OCI-M1 (cell line): ENCODE measurements around the gene NAGK.
"Not testable (repeated sequence)": the region's sequence is repeated elsewhere in the genome, so short reads cannot be mapped to it uniquely, and the experiment has no call there.

ENCODE experiments used
- DNase-seq: peaks from one replicate; lab custom pipeline; 2025; lab: John Stamatoyannopoulos, UW

Gene NAGK

DNA sequence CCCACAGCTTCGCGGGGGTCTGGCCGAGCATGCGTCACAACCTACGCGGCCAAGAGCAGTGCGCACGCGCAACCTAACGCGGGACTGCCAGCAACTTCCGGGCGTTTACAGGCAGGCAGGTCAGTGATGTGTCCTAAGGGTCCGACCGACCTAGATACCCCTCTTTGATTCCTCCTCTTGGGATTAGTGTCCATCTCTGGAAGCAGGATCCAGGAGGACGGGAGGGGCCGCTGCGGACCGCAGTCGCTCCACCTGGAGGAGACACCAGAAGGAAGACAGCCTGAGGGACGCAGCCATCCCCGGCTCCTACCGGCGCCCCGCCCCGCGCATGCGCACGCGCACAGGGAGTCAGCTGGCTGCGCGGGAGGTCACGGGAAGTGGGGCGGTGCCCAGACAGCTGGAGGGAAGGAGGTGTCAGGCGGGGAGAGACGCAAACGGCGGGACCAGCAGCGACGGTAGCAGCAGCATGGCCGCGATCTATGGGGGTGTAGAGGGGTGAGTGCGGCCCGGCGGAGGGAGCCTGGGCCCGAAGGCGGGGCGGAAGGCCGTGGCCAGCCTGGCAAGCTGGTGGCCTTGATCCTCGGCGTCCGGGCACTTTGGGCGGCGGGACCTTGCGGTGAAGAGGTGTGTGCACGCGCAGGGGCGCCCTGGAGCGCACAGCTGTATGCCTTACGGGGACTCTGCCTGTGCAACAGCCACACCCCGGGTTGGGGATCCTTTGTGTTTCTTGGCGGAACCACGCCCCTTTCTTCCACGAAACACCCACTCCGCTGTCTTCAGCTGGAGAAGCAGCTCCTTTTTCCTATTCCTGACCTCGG is at the start of gene NAGK:
Gene NAGK, plus strand, starts transcription at position 431 of the 818 bp plus-strand sequence. Its CDS starts 36 bp downstream, at position 467.
- DNase-seq: peak; percentile 95

DNA sequence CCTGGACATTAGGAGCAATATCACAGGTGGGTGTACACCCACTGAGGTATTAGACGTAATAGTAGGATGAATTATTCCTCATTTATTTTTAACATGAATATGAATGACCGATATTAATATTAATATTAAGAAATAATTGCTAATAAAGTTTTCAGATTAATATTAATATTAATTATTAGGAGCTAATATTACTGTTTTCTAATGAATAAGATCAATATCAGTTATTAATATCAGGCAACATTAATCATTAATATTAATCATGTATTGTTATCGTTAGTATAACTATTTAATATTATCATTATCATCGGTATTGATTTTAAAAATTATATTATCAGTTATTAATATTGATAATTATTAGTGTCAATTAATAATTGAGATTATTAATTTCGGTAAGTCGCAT is 48.5 kb upstream of the NAGK start:
- DNase-seq: not testable (repeated sequence)

DNA sequence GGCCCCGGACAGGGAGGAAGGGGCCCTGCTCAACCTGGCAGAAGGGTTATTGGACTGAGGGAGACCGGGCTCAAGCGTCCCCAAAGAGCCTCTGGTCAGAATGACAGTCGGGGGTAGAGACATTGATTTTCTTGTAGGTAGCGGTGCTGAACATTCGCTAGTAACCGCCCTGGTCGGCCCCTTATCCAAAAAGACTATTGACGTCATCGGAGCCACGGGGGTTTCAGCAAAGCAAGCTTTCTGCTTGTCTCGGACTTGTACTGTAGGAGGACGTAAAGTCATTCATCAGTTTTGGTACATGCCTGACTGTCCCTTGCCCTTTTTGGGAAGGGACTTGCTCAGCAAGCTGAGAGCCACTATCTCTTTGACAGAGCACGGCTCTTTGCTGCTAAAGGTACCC is 47.1 kb upstream of the NAGK start:
- DNase-seq: not testable (repeated sequence)

DNA sequence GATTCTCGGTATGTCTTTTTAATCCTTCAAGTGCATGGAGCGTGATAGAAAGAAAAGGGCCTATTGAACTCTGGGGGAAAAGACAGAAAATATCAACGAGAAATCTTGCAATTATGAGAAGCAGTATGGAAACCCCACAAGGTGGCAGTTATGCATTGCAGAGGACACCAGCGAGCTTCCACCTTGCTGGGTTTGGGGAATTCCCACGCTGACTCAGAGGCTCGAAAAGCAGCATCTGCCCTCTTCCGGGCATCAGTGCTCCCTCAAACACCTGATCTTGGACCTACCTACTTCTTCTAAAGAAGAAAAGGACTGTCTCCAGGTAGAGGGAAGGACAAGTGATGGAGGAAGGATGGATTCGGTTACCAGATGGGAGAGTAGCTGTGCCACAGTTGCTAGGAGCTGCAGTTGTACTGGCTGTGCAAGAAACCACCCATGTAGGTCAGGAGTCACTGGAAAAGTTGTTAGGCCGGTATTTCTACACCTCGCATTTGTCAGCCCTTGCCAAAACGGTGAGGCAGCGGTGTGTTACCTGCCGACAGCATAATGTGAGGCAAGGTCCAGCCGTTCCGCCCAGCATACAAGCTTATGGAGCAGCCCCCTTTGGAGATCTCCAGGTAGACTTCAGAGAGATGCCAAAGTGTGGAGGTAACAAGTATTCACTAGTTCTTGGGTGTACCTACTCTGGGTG is 44.8 kb upstream of the NAGK start:
- not testable (repeated sequence) for DNase-seq

DNA sequence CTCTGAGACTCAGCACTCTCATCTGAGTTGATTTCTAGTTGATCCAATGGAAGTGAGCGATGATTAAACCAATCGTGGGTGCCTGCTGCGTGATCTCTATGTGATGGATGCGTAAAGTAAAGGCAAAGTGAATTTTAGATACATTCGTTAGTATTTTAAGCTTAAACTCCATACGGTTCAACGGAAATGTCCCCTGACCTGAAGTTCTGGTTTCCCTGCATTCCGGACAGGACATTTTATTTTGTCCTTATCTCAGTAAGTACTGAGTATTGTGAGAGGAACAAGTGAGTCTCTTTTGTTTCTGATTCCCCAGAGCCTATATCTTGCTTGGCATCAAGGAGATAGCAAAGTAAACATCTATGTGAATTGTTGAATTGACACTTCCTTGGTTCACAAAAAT is 32.2 kb upstream of the NAGK start:
- DNase-seq: not testable (repeated sequence)

DNA sequence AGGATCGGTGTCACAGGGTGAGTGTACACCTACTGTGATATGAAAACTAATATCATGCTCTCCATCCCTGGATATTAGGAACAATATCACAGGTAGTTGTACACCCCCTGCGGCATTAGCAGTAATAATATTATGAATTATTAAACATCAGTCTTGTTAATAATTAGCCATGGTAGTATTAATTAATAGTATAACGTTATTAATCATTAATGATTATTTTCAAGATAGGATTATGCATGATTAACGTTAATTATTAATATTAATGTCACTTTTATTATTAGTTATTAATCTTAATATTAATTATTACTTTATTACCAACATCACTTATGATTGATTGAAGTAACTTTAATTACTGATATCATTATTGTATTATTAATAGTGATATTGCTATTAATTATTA is 26.2 kb upstream of the NAGK start:
- no peak for DNase-seq

DNA sequence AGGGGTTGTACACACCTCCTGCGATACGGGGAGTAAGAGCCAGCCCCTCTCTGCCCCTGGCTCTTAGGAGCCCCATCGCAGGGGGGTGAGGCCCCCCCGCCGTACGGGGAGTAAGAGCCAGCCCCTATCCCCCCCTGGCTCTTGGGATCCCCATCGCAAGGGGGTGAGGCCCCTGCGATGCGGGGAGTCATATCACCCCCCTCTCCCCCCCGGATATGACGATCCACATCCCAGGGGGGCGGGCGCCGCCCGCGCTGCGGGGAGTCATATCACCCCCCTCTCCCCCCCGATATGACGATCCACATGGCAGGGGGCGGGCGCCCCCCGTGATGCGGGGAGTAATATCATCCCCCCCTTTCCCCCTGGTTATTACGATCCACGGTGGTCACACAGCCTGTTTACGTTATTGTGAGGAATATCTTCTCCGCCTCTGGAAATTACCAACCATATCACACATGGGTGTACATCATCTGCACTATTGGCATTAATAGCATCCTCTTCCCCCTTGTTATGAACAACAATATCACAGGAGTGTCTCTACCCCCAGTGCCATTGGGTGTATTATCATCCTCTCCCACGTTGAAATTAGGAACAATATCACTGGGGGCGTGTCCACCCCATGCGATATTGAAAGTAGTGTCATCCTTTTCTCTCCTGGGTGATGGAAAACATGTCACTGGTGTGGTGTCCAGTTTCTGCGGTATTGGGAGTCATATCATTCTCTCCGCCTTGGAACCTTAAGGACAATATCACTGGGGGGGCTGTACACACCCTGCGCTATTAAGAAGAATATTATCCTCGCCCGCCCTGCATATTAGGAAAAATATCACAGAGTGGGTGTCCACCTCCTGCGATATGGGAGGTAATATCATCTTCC is 24.7 kb upstream of the NAGK start:
- no peak for DNase-seq

DNA sequence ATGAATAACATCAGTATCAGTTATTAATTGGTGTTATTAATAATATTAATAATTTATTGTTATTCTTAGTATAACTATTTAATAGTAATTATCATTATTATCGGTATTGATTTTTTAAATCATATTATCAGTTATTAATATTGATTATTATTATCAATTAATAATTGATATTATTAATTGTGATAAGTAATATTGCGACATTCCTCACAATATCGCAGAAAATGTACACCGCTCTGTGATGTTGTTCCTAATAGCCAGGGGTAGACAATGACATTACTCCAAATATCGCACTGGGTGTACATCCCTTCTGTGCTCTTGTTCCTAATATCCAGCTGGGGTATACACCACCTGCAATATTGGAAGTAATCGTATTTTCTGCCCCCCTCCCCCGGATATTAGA is 23.3 kb upstream of the NAGK start:
- DNase-seq: no peak

DNA sequence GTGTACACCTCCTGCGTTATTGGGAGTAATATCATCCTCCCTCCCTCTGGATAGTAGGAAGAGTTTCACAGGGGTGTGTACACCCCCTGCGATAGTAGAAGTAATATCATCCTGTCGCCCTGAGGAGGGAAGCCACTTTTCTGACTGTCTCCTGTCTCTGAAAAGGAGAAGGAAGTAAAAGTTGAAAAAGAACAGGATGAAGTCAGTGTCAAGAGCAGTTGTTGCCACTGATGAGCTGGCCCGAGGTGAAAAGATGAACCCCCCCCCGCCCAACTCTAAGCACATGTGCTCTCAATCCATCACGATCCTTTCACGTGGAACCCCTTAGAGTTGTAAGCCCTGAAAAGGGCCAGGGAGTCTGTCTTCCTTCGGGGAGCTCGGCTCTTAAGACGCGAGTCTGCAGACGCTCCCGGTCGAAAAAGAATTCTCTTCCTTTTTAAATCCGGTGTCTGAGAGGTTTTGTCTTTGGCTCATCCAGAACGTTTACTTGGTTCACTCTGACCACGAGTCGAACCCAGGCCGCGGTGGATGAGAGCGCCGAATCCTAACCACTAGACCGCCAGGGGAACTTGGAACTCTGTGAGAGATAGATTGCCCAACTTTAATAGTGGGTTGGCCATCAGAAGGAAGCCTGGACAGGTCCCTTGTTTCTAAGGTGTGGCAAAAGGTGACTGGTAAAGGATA is 22.4 kb upstream of the NAGK start:
- no peak for DNase-seq

DNA sequence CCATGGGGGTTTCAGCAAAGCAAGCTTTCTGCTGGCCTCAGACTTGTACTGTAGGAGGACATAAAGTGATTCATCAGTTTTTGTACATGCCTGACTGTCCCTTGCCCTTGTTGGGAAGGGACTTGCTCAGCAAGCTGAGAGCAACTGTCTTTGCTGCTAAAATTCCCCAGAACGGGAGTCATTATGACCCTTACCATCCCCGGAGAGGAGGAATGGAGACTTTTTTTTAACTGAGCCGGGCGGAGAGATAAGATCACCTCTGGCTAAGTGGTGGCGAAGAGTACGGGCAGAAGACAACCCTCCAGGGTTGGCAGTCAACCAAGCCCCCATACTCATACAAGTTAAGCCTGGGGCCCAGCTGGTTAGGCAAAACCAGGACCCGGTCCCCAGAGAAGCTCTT is 20.4 kb upstream of the NAGK start:
- DNase-seq: no peak

DNA sequence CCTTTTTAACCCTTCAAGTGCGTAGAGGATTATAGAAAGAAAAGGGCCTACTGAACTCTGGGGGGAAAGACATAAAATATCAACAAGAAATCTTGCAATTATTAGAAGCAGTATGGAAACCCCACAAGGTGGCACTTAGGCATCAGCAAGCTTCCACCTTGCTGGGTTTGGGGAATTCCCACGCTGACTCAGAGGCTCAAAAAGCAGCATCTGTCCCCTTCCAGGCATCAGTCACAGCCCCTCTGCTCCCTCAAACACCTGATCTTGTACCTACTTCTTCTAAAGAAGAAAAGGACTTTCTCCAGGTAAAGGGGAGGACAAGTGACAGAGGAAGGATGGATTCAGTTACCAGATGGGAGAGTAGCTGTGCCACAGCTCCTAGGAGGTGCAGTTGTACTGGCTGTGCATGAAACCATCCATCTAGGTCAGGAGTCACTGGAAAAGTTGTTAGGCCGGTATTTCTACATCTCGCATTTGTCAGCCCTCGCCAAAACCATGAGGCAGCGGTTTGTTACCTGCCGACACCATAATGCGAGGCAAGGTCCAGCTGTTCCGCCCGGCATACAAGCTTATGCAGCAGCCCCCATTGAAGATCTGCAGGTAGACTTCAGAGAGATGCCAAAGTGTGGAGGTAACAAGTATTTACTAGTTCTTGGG is 18.6 kb upstream of the NAGK start:
- not testable (repeated sequence) for DNase-seq

DNA sequence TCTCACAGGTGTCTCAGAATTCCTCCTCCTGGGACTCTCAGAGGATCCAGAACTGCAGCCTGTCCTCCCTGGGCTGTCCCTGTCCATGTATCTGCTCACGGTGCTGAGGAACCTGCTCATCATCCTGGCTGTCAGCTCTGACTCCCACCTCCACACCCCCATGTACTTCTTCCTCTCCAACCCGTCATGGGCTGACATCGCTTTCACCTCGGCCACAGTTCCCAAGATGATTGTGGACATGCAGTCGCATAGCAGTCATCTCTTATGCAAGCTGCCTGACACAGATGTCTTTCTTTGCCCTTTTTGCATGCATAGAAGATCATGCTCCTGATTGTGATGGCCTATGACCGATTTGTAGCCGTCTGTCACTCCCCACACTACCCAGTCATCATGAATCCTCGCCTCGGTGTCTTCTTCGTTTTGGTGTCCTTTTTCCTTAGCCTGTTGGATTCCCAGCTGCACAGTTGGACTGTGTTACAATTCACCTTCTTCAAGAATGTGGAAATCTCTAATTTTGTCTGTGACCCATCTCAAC is 13.2 kb upstream of the NAGK start:
- not testable (repeated sequence) for DNase-seq

DNA sequence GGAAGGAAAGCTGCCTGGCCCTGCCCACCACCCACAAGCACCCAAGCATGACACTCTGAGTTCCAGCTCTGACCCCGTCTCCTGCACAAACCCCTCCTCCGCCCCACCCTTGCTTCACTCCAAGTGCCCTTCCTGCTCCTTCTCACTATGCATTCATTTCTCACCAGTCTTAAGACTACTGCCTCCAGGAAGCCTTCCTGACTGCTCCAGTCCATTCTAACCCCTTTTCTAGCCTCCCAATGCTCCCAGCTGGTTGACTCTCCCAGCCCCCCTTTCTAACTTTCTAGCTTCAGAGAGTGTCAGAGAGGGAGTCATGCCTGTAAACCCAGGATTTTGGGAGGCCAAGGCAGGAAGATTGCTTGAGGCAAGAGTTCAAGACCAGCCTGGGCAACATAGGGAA is 8.2 kb upstream of the NAGK start:
- DNase-seq: no peak

DNA sequence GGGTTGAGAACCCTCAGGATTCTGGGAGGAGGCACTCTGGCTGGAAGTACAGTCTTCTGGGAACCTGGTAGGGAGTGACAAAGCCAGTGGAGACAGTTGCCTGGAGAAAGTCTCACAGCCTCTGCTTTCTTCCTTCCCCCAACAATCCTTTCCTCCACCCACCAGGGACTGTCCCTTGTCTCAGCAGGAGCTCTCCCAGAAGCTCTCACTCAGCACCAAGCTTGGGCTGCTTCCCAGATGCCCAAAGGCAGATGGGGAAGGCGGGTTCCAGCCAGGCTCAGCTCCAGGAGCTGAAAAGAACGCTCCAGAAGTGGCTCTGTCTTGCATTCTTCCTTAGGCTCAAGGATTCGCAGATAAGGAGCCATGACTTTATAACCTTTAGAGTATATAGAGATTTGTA is 7.6 kb upstream of the NAGK start:
- no peak for DNase-seq

DNA sequence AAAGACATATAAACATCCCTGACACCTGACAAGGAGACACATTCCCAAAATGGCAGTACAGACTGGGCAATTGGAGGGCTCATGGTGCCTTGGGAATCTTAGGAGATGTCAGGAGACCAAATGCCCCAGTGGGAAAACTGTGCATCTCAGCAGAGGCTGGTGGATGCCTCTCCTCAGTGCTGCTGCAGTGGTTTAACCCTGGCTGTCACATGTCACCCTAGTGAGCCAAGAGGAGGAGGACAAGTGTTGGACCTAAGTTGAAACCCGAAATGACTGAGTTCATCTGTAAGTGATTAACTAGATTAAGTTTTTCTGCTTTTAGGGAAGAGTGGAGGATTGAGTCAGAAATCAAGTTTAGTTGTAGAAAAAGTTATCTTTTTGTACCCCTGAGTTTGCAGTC is 5.2 kb upstream of the NAGK start:
- no peak for DNase-seq

DNA sequence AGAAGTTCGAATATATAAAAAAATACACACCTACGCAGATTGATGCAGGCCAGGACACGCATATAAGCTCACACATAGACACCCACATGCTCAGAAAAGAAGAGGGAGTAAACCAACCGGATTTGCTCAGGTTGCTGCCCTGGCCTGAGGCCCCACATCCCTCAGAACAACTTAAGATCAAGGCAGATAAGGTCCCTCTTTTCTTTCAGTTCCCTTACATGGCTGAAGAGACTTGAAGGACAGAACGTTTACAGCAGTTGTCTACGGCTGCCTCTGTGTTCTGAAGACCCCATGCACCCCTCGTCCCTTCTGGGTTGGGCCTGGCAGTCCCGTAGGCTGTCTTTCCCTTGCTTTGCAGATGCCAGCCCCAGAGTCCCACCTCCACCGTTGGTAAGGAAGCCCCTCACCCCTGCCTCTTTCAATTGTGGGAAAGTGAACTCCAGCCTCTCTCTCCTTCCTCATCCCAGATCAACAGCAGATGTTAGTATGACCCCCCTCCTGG is 4.3 kb upstream of the NAGK start:
- peak; percentile 12 for DNase-seq

DNA sequence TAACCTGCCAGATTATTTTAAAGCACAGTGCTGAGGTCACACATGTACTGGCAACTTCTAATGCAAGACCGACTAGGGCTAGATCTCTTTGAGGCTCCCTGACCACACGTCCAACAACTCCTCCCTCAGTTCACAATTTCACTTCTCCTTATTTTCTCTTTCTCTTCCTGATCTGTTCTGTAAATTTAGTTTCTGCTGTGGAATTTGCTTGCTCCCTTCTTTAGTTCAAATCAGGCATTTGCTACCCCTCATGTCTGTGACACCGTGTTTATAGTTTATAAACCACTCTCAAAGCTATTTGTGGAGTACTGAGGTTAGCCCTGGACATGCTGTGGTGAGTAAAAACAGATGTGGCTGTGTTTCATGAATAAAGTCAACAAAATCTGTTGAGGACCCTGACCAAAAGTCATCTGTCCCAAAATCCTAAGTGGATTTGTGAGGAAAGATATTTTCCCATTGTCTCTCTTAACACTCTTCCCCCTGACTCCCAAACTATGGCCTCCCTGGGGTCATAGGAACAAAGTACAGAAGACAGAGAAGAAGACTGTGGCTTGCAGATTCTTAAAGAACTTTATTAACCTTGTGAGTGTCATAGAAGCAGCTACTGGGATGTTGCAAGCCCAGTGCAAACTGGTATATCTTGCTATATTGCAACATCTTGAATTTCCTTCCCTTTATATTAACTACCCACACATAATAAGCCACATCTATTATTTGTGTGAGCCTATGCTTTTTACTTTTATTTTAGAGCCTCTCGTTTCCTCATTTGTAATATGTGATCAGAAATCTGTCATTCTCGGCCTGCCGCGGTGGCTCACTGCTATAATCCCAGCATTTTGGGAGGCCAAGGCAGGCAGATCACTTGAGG is 3.5 kb upstream of the NAGK start:
- DNase-seq: peak; percentile 45

DNA sequence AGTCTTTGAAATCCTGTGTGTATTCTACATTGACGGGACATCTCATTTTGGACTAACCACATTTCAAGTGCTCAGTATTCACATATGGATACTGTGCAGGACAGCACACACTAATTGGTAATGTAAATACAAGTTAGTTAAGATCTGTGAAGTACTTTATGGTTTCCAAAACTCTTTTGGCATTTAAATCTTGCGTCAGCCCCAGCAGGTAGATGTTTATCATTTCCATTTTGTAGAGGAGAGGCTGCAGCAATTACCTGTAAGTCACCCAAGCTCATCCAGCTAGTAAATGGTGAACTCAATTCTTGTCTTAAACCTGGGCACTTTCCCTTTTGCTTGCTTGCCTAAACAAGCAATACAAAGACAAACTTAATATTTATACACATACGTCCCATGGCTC is 1.6 kb upstream of the NAGK start:
- no peak for DNase-seq

DNA sequence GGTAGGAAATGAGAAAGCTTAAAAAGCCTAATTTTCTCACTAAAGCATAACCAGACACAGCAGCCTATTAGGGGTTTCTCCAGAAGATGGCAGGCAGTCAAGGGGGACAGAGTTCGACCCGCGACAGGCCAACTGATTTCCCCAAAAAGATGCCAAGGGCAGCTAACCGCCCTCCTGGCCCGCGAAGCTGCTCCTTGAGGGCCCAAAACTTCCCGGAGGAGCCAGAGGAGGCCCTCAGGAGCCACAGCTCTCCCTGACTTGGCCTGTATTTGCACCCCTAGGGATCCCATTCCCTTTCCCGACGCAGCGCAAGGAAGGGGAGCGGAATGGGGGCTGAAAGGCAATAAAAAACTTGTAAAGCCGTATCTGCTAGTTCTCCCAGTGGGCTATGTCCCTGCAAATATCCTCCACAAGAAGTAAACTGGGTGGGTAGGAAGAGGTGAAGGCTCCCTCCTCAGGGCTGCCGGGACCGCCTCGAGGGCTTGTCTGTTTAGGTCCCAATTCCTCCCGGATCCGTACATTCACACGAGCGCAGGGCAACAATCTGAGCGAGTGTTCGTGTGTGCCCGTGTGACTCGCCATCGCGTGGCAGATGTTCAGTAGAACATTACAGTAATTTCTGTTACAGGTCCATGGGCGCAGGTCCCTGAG is 756 bp upstream of the NAGK start:
- DNase-seq: peak; percentile 43
